ENCODE results near the gene SHPK. TPM values are rescaled to one million over a fixed set of nuclear protein-coding genes. Genes with fewer than 3 reads are reported as not detected.

Gene SHPK
- total and polyA plus RNA-seq, 3 donors from 2014 or later, result 9.0 to 33.8 (median 23.6) TPM

- no peaks in the 10 kb centered on the region for H3K9me3 ChIP-seq
- peak within 1 kb of the TSS; percentile 66 to 94 for H3K27ac ChIP-seq
- H3K4me1 ChIP-seq, result peaks cover 23% of the 10 kb centered on the region
- peak; percentile 35 for TF ChIP-seq POLR2A (IDR thresholded peaks at IDR 0.05)
- no peak for TF ChIP-seq CTCF (IDR thresholded peaks at IDR 0.05)
- H3K4me3 ChIP-seq, result peak within 1 kb of the TSS; percentile 83 to 91
- WGBS, 2 donors, result 0 to 2% methylated on average over 12 to 70 of the region's 89 CpGs
- no peaks in the 10 kb centered on the region for H3K27me3 ChIP-seq
- DNase-seq, result peak; percentile 99
- H3K36me3 ChIP-seq (ENCODE audit: low read depth, missing control alignments), result no peaks in the 10 kb centered on the region
- intact Hi-C loops (cut with DNase I; ENCODE audit: low total_unique reads), result no loop called here
These were observed 32.4 kb upstream of the SHPK start, which contains the start of the genes EMC6 and TAX1BP3 for GRCh38 chr17:3668279-3669084. Gene EMC6, plus strand, starts transcription at chr17:3668812. Its CDS starts 335 bp downstream, at chr17:3669147. Gene TAX1BP3, minus strand, starts transcription at chr17:3668578. Its CDS starts 52 bp downstream, at chr17:3668526.

- Histone ChIP-seq H3K27me3 (no peaks in the 10 kb centered on the region), H3K36me3 (ENCODE audit: low read depth, missing control alignments) (no peaks in the 10 kb centered on the region), H3K4me3 (peak overlapping the region; percentile 83 to 91), H3K4me1 (peaks cover 29% of the 10 kb centered on the region), H3K9me3 (no peaks in the 10 kb centered on the region), H3K27ac (peak overlapping the region; percentile 60 to 94)
- no peak for TF ChIP-seq CTCF (IDR thresholded peaks at IDR 0.05)
- TF ChIP-seq POLR2A (IDR thresholded peaks at IDR 0.05), result no peak
- WGBS, 2 donors, result 4 to 6% methylated on average over 18 to 39 of the region's 39 CpGs
- peak; percentile 86 for DNase-seq
- intact Hi-C loops (cut with DNase I; ENCODE audit: low total_unique reads), result no loop called here
These were observed 31.6 kb upstream of the SHPK start for GRCh38 chr17:3667366-3668278.

GRCh38 chr17:3666516-3666915, 30.5 kb upstream of the SHPK start:
- Histone ChIP-seq H3K4me3 (no peak overlapping the region), H3K9me3 (no peaks in the 10 kb centered on the region), H3K27ac (peak overlapping the region in 1 of 2 donors; percentile 63), H3K36me3 (ENCODE audit: low read depth, missing control alignments) (no peaks in the 10 kb centered on the region), H3K27me3 (no peaks in the 10 kb centered on the region), H3K4me1 (peaks cover 34% of the 10 kb centered on the region)
- intact Hi-C loops (cut with DNase I; ENCODE audit: low total_unique reads), result no loop called here
- no peak for DNase-seq
- 74 to 83% methylated on average over 4 to 6 of the region's 6 CpGs for WGBS, 2 donors
- TF ChIP-seq POLR2A (IDR thresholded peaks at IDR 0.05), result no peak
- no peak for TF ChIP-seq CTCF (IDR thresholded peaks at IDR 0.05)

GRCh38 chr17:3665834-3666233, 29.8 kb upstream of the SHPK start:
- H3K27ac ChIP-seq, result peak overlapping the region in 1 of 2 donors; percentile 63
- TF ChIP-seq CTCF (IDR thresholded peaks at IDR 0.05) (no peak), POLR2A (IDR thresholded peaks at IDR 0.05) (no peak)
- peaks cover 37% of the 10 kb centered on the region for H3K4me1 ChIP-seq
- no peaks in the 10 kb centered on the region for H3K9me3 ChIP-seq
- no peaks in the 10 kb centered on the region for H3K27me3 ChIP-seq
- no peak overlapping the region for H3K4me3 ChIP-seq
- DNase-seq, result peak; percentile 70
- no peaks in the 10 kb centered on the region for H3K36me3 ChIP-seq (ENCODE audit: low read depth, missing control alignments)
- 52 to 69% methylated on average over 5 of the region's 5 CpGs for WGBS, 2 donors
- intact Hi-C loops (cut with DNase I; ENCODE audit: low total_unique reads), result no loop called here

Measured in testis (tissue), 3 donors.